GM12874 (cell line): ENCODE results near the gene MAP2K1.
A peak's percentile ranks its signal among the peaks of the same experiment; 100 is the strongest.

ENCODE experiments used
- TF ChIP-seq, protein P1 (sequence below): IDR thresholded peaks from 2 replicates; pipeline ENCODE4 v1.5.1; 2011; ENCODE audit warnings: low read depth, mild to moderate bottlenecking, control low read depth, low read length, moderate library complexity; ENCODE audit not compliant: insufficient read depth

MAP2K1 gene

DNA sequence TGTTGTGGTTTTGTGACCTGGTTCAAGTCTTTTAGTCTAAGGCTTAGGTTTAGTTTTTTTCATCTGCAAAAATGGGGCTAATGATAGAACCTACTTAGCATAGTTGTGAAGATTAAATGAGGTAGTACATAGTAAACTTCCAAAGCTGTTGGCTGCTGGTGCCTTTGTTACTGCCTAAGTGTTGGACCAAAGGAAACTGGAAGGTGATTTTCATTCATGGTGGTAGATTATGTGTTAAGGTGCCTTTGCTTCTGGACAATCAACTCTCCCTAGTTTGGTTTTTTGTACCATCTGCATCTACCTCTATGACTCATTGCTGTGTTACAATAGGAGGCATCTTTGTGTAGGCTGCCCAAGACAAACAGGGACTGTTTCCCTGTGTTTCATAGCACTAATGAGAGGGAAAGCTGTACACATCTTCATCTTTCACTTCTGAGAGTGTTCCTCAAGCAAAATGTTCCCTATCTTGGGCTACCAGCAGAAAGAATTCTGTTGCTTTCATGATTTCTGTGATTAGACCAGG, 3.2 kb downstream of the MAP2K1 start:
- TF ChIP-seq, protein P1, sequence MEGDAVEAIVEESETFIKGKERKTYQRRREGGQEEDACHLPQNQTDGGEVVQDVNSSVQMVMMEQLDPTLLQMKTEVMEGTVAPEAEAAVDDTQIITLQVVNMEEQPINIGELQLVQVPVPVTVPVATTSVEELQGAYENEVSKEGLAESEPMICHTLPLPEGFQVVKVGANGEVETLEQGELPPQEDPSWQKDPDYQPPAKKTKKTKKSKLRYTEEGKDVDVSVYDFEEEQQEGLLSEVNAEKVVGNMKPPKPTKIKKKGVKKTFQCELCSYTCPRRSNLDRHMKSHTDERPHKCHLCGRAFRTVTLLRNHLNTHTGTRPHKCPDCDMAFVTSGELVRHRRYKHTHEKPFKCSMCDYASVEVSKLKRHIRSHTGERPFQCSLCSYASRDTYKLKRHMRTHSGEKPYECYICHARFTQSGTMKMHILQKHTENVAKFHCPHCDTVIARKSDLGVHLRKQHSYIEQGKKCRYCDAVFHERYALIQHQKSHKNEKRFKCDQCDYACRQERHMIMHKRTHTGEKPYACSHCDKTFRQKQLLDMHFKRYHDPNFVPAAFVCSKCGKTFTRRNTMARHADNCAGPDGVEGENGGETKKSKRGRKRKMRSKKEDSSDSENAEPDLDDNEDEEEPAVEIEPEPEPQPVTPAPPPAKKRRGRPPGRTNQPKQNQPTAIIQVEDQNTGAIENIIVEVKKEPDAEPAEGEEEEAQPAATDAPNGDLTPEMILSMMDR = no peak

DNA sequence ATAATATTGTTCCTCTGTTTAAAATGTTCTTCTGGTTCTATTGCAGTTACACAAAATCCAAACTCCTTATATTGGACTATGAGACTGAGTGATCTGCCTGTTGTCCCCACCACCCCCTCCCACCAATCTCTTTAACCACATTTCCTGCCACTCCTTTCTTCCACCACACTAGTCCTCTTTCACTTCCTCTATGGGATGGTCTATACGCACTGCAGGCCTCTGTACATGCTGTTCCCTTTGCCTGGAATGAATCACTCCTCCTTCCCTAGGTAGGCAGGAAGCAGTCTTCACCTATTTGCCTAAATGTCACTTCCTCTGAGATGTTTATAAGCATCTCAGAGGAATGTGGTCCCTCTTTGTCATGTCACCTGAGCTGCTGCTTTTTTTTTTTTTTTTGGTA, 4.0 kb downstream of the MAP2K1 start:
- TF ChIP-seq, protein P1 = no peak

DNA sequence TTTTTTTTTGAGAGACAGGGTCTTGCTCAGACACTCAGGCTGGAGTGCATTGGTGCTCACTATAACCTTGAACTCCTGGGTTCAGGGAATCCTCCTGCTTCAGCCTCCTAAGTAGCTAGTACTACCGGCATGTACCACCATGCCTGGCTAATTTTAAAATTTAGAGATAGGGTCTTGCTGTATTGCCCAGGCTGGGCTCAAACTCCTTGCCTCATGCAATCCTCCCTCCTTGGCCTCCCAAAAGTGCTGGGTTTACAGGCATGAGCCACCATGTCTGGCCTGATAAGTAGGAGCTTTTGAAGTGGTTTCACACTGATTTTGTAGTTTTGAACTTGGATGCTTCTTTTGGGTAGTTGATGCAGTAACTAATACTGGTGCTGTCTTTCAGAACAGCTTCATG, 7.8 kb downstream of the MAP2K1 start:
- TF ChIP-seq, protein P1 = no peak

DNA sequence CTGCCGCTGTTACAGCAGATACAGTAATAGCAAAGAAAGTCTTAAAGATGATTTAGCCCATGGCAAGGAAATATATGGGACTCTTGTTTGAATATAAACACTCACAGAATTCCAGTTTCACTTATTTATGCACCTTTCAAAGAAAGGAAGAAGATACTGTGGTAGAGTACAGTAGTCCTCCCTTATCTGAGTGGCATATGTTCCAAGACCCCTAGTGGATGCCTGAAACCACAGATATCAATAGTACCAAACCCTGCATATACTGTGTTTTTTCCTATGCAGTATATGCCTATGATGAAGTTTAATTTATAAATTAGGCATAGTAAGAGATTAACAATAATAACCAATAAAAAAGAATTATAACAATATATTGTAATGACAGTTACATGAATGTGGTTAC, 8.2 kb downstream of the MAP2K1 start:
- TF ChIP-seq, protein P1 = no peak

DNA sequence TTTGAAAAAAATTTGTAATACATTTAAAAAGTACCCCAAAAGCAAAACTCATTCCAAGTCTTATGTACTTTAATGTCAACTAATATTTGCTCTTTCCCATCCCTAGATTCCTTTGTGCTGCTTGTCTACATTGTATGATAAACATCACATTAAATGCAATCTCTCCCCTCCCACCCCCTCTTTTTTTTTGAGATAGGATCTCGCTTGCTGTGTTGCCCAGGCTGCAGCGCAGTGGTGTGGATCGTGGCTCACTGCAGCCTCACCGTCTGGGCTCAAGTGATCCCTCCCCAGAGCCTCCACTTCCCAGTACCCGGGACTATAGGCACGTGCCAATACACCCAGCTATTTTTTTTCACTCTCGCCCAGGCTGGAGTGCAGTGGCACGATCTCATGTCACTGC, 12.6 kb downstream of the MAP2K1 start:
- TF ChIP-seq, protein P1 = no peak

DNA sequence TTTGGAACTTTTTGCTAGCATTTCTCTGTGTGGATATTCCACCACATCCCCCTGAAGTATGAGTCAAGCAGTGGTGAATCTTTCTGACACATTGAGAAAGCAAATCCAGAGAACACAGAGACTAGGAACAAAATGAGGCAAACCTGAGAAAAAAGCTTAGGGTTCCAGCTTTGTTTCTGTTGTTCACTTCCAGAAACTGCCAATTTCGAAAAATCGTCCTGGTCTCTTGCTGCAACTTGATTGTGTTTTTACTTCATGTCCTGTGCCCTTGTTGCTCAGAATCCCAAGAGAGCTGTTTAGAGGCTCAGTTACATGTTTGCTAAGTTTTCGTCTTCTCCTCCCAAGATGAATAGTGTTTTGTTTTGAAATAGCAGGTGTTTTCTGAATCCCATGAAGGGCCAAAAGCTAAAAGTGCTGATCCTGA, 13.7 kb downstream of the MAP2K1 start:
- TF ChIP-seq, protein P1 = no peak

DNA sequence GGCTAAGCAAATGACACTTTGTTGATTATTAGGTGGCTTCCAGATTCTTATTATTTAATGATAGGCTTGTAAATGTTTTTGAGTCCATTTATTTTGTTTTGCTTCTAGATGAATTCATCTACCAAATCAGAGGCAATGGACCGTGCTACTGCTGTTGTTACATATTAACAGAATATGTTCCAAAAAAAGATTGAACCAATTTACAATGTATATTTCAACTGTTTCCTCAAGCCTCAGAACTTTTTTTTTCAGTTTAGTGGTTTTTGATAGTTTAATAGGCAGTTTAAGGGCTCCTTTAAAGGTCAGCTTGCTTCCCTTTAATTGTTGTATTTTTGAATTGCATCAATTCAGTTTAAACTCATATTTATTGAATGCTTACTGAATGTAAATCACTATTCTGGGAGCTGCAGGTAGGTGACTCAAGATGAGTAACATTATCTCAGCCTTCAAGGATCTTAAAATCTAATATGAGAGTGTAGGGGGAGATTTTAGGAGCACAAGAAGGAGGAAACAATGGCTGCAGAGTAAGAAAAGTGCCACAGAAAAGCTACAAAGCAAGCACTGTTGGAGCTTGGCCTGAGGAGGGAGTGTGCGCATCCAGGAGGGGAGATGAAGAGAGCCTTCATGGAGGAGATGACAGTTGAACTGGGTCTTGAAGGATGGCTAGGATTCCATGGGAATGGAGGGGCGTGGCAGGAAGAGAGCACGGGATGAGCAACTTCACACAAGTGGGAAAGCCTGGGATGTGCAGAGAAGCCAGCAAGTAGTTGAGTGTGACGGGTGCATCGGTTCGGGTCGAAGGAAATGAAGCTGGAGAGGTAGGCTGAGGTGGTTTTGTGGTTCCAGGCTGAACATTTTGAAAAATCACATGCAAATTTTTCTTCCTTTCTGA, 14.7 kb downstream of the MAP2K1 start:
- TF ChIP-seq, protein P1 = 0 out of 2 replicates have a peak, but pooled peaks have one; percentile 1
